ENCODE measurements around the gene UTS2B. TPM values are rescaled to one million over a fixed set of nuclear protein-coding genes. Genes with fewer than 3 reads are reported as not detected.

Gene UTS2B
- total RNA-seq, 1 donor from 2014 or later, result 0.47 TPM

GRCh38 chr3:191314109-191314728 is 16.1 kb downstream of the UTS2B start:
- Histone ChIP-seq H3K27me3 (ENCODE audit: low read depth) (no peaks in the 10 kb centered on the region), H3K4me1 (no peaks in the 10 kb centered on the region), H3K4me3 (no peak overlapping the region), H3K36me3 (no peaks in the 10 kb centered on the region), H3K9me3 (replicated peaks) (peaks cover 3% of the 10 kb centered on the region), H3K27ac (replicated peaks) (no peak overlapping the region)
- no peak for TF ChIP-seq CTCF (IDR thresholded peaks at IDR 0.05; ENCODE audit: borderline replicate concordance)
- intact Hi-C loops (cut with micrococcal nuclease), result no loop called here
- no peak for DNase-seq

- no peak for DNase-seq
- no peaks in the 10 kb centered on the region for H3K4me1 ChIP-seq
- H3K36me3 ChIP-seq, result no peaks in the 10 kb centered on the region
- TF ChIP-seq CTCF (IDR thresholded peaks at IDR 0.05; ENCODE audit: borderline replicate concordance), result no peak
- H3K9me3 ChIP-seq (replicated peaks), result peaks cover 3% of the 10 kb centered on the region
- no peak overlapping the region for H3K27ac ChIP-seq (replicated peaks)
- no peak overlapping the region for H3K4me3 ChIP-seq
- intact Hi-C loops (cut with micrococcal nuclease), result no loop called here
- no peaks in the 10 kb centered on the region for H3K27me3 ChIP-seq (ENCODE audit: low read depth)
Observed at GRCh38 chr3:191313296-191313695, 17.0 kb downstream of the UTS2B start.

GRCh38 chr3:191307341-191307740 is 23.0 kb downstream of the UTS2B start:
- no peak overlapping the region for H3K27ac ChIP-seq (replicated peaks)
- intact Hi-C loops (cut with micrococcal nuclease), result no loop called here
- no peaks in the 10 kb centered on the region for H3K36me3 ChIP-seq
- no peak for TF ChIP-seq CTCF (IDR thresholded peaks at IDR 0.05; ENCODE audit: borderline replicate concordance)
- no peak overlapping the region for H3K4me3 ChIP-seq
- no peaks in the 10 kb centered on the region for H3K9me3 ChIP-seq (replicated peaks)
- H3K4me1 ChIP-seq, result no peaks in the 10 kb centered on the region
- H3K27me3 ChIP-seq (ENCODE audit: low read depth), result no peaks in the 10 kb centered on the region
- DNase-seq, result no peak

GRCh38 chr3:191306428-191306827 is 23.9 kb downstream of the UTS2B start:
- Histone ChIP-seq H3K4me1 (no peaks in the 10 kb centered on the region), H3K9me3 (replicated peaks) (no peaks in the 10 kb centered on the region), H3K36me3 (no peaks in the 10 kb centered on the region), H3K4me3 (no peak overlapping the region), H3K27me3 (ENCODE audit: low read depth) (no peaks in the 10 kb centered on the region), H3K27ac (replicated peaks) (no peak overlapping the region)
- no peak for DNase-seq
- no peak for TF ChIP-seq CTCF (IDR thresholded peaks at IDR 0.05; ENCODE audit: borderline replicate concordance)
- intact Hi-C loops (cut with micrococcal nuclease), result no loop called here

- Histone ChIP-seq H3K4me1 (no peaks in the 10 kb centered on the region), H3K27me3 (ENCODE audit: low read depth) (no peaks in the 10 kb centered on the region), H3K4me3 (no peak overlapping the region), H3K9me3 (replicated peaks) (no peaks in the 10 kb centered on the region), H3K36me3 (no peaks in the 10 kb centered on the region), H3K27ac (replicated peaks) (no peak overlapping the region)
- intact Hi-C loops (cut with micrococcal nuclease), result no loop called here
- no peak for DNase-seq
- no peak for TF ChIP-seq CTCF (IDR thresholded peaks at IDR 0.05; ENCODE audit: borderline replicate concordance)
Observed at GRCh38 chr3:191303596-191303995, 26.7 kb downstream of the UTS2B start.
